Mammary epithelial cell (primary cell): ENCODE results near the gene HNF4A.

Experiments used
- EZH2 ChIP-seq: IDR thresholded peaks from 2 replicates; pipeline ENCODE4 v1.6.1; 2012; ENCODE audit warnings: low read length, inconsistent platforms, borderline replicate concordance
- TF ChIP-seq, protein P1 (sequence below), 2 donors: IDR thresholded peaks in 1 of 2; conservative IDR thresholded peaks in 1 of 2; 2 replicates each; pipeline ENCODE4 v1.5.1; 2011 to 2012; ENCODE audit warnings: inconsistent platforms in 2 of 2, low read length in 2 of 2, mild to moderate bottlenecking in 2 of 2, control low read depth in 1 of 2, low read depth in 1 of 2; ENCODE audit not compliant: insufficient read depth in 1 of 2; ENCODE audit errors: extremely low read depth in 1 of 2

DNA sequence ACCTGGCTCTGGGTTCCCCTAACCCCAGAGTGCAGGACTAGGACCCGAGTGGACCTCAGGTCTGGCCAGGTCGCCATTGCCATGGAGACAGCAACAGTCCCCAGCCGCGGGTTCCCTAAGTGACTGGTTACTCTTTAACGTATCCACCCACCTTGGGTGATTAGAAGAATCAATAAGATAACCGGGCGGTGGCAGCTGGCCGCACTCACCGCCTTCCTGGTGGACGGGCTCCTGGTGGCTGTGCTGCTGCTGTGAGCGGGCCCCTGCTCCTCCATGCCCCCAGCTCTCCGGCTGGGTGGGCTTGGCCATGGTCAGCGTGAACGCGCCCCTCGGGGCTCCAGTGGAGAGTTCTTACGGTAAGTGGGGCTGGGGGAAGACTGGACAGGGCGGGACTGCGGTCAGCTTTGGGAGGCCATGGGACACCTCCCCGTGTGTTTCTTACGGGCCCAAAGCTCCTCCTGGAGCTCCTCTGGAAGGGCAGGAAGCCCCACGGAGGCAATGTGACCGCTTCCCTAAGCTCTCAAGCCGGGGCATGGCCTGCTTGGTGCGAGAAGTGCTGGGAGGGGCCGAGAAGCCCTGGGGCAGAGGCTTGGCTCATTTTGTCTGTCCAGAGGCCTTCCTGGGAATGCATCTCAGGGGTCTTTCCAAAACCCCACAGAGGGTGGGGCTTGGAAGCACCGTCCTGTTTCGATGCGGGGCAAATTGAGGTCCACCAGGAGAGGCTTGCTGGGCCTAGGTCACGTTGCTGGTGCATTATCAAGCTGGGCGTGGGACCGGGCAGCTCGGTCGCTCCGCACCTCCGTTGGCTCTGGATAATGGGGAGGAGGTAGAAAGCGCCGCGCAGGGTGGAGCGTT lies at the start of gene HNF4A:
- TF ChIP-seq, protein P1, sequence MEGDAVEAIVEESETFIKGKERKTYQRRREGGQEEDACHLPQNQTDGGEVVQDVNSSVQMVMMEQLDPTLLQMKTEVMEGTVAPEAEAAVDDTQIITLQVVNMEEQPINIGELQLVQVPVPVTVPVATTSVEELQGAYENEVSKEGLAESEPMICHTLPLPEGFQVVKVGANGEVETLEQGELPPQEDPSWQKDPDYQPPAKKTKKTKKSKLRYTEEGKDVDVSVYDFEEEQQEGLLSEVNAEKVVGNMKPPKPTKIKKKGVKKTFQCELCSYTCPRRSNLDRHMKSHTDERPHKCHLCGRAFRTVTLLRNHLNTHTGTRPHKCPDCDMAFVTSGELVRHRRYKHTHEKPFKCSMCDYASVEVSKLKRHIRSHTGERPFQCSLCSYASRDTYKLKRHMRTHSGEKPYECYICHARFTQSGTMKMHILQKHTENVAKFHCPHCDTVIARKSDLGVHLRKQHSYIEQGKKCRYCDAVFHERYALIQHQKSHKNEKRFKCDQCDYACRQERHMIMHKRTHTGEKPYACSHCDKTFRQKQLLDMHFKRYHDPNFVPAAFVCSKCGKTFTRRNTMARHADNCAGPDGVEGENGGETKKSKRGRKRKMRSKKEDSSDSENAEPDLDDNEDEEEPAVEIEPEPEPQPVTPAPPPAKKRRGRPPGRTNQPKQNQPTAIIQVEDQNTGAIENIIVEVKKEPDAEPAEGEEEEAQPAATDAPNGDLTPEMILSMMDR (conservative IDR thresholded peaks at IDR 0.05 in 1 of 2, IDR thresholded peaks at IDR 0.05 in 1 of 2; ENCODE audit: extremely low read depth in 1 of 2, insufficient read depth in 1 of 2, low read depth in 1 of 2, low read length in 2 of 2): no peak
- TF ChIP-seq EZH2: no peak
